SK-N-SH treated with all-trans-retinoic acid at 6 μM for 48 hours (cell line): ENCODE results near the gene KIF4B.
"Not testable (repeated sequence)": the region's sequence is repeated elsewhere in the genome, so short reads cannot be mapped to it uniquely, and the experiment has no call there.

ENCODE experiments used
- ATAC-seq: fragments of 200-7000 bp; cut with Tn5 transposase; 3 replicates; pipeline ENCODE4 v1.9.1; 2020; ENCODE audit warnings: mild to moderate bottlenecking, moderate library complexity
- ARNTL ChIP-seq: fragments of 450-650 bp; formaldehyde crosslinking; IDR thresholded peaks from 2 replicates; pipeline ENCODE4 v1.5.0; 2020; ENCODE audit warnings: low read depth, mild to moderate bottlenecking, moderate library complexity, borderline replicate concordance
- CREB5 ChIP-seq: fragments of 250-450 bp; sonication (Bioruptor Pico); IDR thresholded peaks from 2 replicates; pipeline ENCODE4 v1.5.1; 2020; ENCODE audit warnings: low read depth, mild to moderate bottlenecking, moderate library complexity
- CSDC2 ChIP-seq: fragments of 250-450 bp; sonication (Bioruptor Pico); IDR thresholded peaks from 2 replicates; pipeline ENCODE4 v1.5.0; 2020; ENCODE audit warnings: mild to moderate bottlenecking, moderate library complexity
- CSRNP3 ChIP-seq: fragments of 250-450 bp; sonication (Bioruptor Pico); IDR thresholded peaks from 2 replicates; pipeline ENCODE4 v1.5.1; 2021; ENCODE audit warnings: mild to moderate bottlenecking, moderate library complexity
- ESRRG ChIP-seq: fragments of 250-450 bp; sonication (Bioruptor Pico); IDR thresholded peaks from 2 replicates; pipeline ENCODE4 v1.6.1; 2021; ENCODE audit warnings: mild to moderate bottlenecking
- GLIS3 ChIP-seq: fragments of 250-450 bp; sonication (Bioruptor Pico); IDR thresholded peaks from 2 replicates; pipeline ENCODE4 v1.5.0; 2020; ENCODE audit warnings: mild to moderate bottlenecking, moderate library complexity
- ISL1 ChIP-seq: fragments of 250-450 bp; sonication (Bioruptor Pico); IDR thresholded peaks from 2 replicates; pipeline ENCODE4 v2.1.2; 2022; ENCODE audit warnings: mild to moderate bottlenecking, moderate library complexity
- OSR1 ChIP-seq: fragments of 250-450 bp; sonication (Bioruptor Pico); IDR thresholded peaks from 2 replicates; pipeline ENCODE4 v1.8.0; 2022; ENCODE audit warnings: moderate library complexity, mild to moderate bottlenecking, inconsistent platforms
- POU6F1 ChIP-seq: fragments of 250-450 bp; sonication (Bioruptor Pico); IDR thresholded peaks from 2 replicates; pipeline ENCODE4 v1.8.0; 2021; ENCODE audit warnings: low read depth, mild to moderate bottlenecking, moderate library complexity, borderline replicate concordance
- RARB ChIP-seq: fragments of 250-450 bp; sonication (Bioruptor Pico); IDR thresholded peaks from 2 replicates; pipeline ENCODE4 v1.8.0; 2021; ENCODE audit warnings: mild to moderate bottlenecking, moderate library complexity
- SNAI2 ChIP-seq: fragments of 250-450 bp; sonication (Bioruptor Pico); IDR thresholded peaks from 2 replicates; pipeline ENCODE4 v1.5.0; 2020; ENCODE audit warnings: mild to moderate bottlenecking, moderate library complexity
- TOX ChIP-seq: fragments of 250-450 bp; sonication (Bioruptor Pico); IDR thresholded peaks from 2 replicates; pipeline ENCODE4 v1.8.0; 2021; ENCODE audit warnings: mild to moderate bottlenecking, moderate library complexity, borderline replicate concordance
- TSHZ2 ChIP-seq: fragments of 250-450 bp; sonication (Bioruptor Pico); IDR thresholded peaks from 2 replicates; pipeline ENCODE4 v1.5.0; 2020; ENCODE audit warnings: mild to moderate bottlenecking, moderate library complexity
- ZC3H10 ChIP-seq: fragments of 250-450 bp; sonication (Bioruptor Pico); IDR thresholded peaks from 2 replicates; pipeline ENCODE4 v1.5.1; 2021; ENCODE audit warnings: mild to moderate bottlenecking, moderate library complexity
- ZFP3 ChIP-seq: fragments of 250-450 bp; sonication (Bioruptor Pico); IDR thresholded peaks from 2 replicates; pipeline ENCODE4 v1.5.0; 2020; ENCODE audit warnings: mild to moderate bottlenecking, moderate library complexity
- ZFP30 ChIP-seq: fragments of 450-650 bp; formaldehyde crosslinking; IDR thresholded peaks from 2 replicates; pipeline ENCODE4 v1.5.0; 2022; ENCODE audit warnings: mild to moderate bottlenecking, moderate library complexity
- ZNF565 ChIP-seq: fragments of 450-650 bp; formaldehyde crosslinking; conservative IDR thresholded peaks from 2 replicates; pipeline ENCODE4 v1.5.0; 2020; ENCODE audit warnings: low read depth, mild to moderate bottlenecking, moderate library complexity
- ZNF70 ChIP-seq: fragments of 450-650 bp; formaldehyde crosslinking; IDR thresholded peaks from 2 replicates; pipeline ENCODE4 v1.5.0; 2020; ENCODE audit warnings: mild to moderate bottlenecking, moderate library complexity
- ZNF8 ChIP-seq: fragments of 450-650 bp; formaldehyde crosslinking; IDR thresholded peaks from 2 replicates; pipeline ENCODE4 v1.5.0; 2020; ENCODE audit warnings: mild to moderate bottlenecking, moderate library complexity
- TF ChIP-seq, protein P1 (sequence below): fragments of 250-450 bp; sonication (Bioruptor Pico); IDR thresholded peaks from 2 replicates; pipeline ENCODE4 v1.8.0; 2020; ENCODE audit warnings: mild to moderate bottlenecking, moderate library complexity, borderline replicate concordance

The KIF4B gene

GRCh38 chr5:155027993-155028629 lies 14.6 kb downstream of the KIF4B start:
- no peak for ATAC-seq
- no peak for TF ChIP-seq ISL1 (CRISPR knock-in tag)
- no peak for TF ChIP-seq CSDC2 (CRISPR knock-in tag)

GRCh38 chr5:155029240-155029639 lies 15.7 kb downstream of the KIF4B start:
- ATAC-seq, result no peak
- TF ChIP-seq ZNF70 (CRISPR knock-in tag), result no peak
- no peak for TF ChIP-seq ISL1 (CRISPR knock-in tag)
- TF ChIP-seq, protein P1, sequence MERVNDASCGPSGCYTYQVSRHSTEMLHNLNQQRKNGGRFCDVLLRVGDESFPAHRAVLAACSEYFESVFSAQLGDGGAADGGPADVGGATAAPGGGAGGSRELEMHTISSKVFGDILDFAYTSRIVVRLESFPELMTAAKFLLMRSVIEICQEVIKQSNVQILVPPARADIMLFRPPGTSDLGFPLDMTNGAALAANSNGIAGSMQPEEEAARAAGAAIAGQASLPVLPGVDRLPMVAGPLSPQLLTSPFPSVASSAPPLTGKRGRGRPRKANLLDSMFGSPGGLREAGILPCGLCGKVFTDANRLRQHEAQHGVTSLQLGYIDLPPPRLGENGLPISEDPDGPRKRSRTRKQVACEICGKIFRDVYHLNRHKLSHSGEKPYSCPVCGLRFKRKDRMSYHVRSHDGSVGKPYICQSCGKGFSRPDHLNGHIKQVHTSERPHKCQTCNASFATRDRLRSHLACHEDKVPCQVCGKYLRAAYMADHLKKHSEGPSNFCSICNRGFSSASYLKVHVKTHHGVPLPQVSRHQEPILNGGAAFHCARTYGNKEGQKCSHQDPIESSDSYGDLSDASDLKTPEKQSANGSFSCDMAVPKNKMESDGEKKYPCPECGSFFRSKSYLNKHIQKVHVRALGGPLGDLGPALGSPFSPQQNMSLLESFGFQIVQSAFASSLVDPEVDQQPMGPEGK (CRISPR knock-in tag), result no peak
- TF ChIP-seq POU6F1, result no peak
- TF ChIP-seq ESRRG (CRISPR knock-in tag), result no peak
- TF ChIP-seq CSRNP3 (CRISPR knock-in tag), result no peak
- TF ChIP-seq TOX (CRISPR knock-in tag), result no peak
- TF ChIP-seq RARB (CRISPR knock-in tag), result no peak
- TF ChIP-seq ZNF8, result no peak
- no peak for TF ChIP-seq ZNF565 (CRISPR knock-in tag)
- TF ChIP-seq ZC3H10, result no peak
- TF ChIP-seq CREB5 (CRISPR knock-in tag), result no peak
- no peak for TF ChIP-seq ARNTL (CRISPR knock-in tag)

DNA sequence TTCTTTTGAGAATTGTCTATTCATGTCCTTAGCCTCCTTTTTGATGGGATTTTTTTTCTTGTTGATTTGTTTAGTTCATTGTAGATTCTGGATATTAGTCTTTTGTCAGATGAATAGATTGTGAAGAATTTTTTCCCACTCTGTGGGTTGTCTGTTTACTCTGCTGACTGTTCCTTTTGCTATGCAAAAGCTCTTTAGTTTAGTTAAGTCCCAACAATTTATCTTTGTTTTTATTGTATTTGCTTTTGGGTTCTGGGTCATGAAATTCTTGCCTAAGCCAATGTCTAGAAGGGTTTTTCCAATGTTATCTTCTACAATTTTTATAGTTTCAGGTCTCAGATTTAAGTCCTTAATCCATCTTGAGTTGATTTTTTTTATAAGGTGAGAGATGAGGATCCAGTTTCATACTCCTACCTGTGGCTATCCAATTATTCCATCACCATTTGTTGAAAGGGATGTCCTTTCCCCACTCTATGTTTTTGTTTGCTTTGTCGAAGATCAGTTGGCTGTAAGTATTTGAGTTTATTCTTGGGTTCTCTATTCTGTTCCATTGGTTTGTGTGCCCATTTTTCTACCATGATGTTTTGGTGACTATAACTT lies 20.7 kb downstream of the KIF4B start:
- ATAC-seq, result not testable (repeated sequence)

GRCh38 chr5:155035087-155035486 lies 21.5 kb downstream of the KIF4B start:
- not testable (repeated sequence) for ATAC-seq

DNA sequence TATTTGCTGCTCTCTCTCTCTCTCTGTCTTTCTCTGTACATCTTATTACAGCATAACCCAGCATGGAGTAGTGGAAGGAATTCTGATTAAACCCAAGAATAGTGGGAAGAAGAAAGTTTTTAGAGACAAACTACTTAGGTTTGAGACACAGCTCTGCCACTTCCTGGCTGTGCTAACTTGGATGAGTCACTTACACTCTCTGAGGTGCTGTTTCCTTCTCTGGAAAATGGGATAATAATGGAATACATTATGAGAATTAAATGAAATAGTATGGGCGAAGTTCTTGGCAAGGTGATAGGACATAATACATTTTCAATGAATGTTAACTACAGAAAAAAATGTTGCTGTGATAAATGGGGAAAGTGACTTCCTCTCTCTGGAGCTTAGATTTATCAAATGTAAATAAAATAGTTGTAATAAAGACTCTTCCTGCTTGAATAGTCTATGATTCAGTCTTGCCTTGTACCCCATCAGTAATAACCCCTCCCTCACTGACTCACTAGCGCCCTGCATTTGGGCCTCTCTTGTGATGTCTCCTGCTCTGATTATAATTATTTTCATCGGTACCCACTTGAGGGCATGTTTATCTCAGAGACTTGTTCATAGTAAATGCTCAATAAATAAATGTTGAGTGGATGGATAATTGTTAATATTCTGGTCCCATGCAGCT lies 27.6 kb downstream of the KIF4B start:
- no peak for ATAC-seq
- TF ChIP-seq CSRNP3 (CRISPR knock-in tag), result no peak
- TF ChIP-seq ZFP3, result no peak
- TF ChIP-seq TSHZ2 (CRISPR knock-in tag), result no peak
- TF ChIP-seq POU6F1, result no peak
- no peak for TF ChIP-seq ESRRG (CRISPR knock-in tag)
- no peak for TF ChIP-seq ZFP30 (CRISPR knock-in tag)
- TF ChIP-seq GLIS3 (CRISPR knock-in tag), result no peak
- TF ChIP-seq SNAI2 (CRISPR knock-in tag), result no peak
- no peak for TF ChIP-seq OSR1
- no peak for TF ChIP-seq ZNF8
- TF ChIP-seq ZC3H10, result no peak
- TF ChIP-seq ISL1 (CRISPR knock-in tag), result no peak
